ENCODE data around the gene CECR2. TPM values are rescaled to one million over a fixed set of nuclear protein-coding genes. Genes with fewer than 3 reads are reported as not detected.

The CECR2 gene
- total RNA-seq, 1 donor from 2014 or later, result 40.5 TPM

GRCh38 chr22:17387356-17387755 is 18.1 kb downstream of the CECR2 start:
- Mint-ChIP-seq H3K9me3 (ENCODE audit: low read depth) (peaks cover 3% of the 10 kb centered on the region), H3K27ac (peak overlapping the region; percentile 69), H3K4me3 (ENCODE audit: low read depth) (no peak overlapping the region), H3K27me3 (no peaks in the 10 kb centered on the region), H3K36me3 (ENCODE audit: insufficient read depth) (peaks cover 18% of the 10 kb centered on the region), H3K4me1 (ENCODE audit: low read depth) (peaks cover 12% of the 10 kb centered on the region)
- no peak for DNase-seq (ENCODE audit: low spot score, unreplicated experiment)
- TF ChIP-seq, protein P1, sequence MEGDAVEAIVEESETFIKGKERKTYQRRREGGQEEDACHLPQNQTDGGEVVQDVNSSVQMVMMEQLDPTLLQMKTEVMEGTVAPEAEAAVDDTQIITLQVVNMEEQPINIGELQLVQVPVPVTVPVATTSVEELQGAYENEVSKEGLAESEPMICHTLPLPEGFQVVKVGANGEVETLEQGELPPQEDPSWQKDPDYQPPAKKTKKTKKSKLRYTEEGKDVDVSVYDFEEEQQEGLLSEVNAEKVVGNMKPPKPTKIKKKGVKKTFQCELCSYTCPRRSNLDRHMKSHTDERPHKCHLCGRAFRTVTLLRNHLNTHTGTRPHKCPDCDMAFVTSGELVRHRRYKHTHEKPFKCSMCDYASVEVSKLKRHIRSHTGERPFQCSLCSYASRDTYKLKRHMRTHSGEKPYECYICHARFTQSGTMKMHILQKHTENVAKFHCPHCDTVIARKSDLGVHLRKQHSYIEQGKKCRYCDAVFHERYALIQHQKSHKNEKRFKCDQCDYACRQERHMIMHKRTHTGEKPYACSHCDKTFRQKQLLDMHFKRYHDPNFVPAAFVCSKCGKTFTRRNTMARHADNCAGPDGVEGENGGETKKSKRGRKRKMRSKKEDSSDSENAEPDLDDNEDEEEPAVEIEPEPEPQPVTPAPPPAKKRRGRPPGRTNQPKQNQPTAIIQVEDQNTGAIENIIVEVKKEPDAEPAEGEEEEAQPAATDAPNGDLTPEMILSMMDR (IDR thresholded peaks at IDR 0.05; ENCODE audit: unreplicated experiment), result no peak

GRCh38 chr22:17388235-17388634 is 19.0 kb downstream of the CECR2 start:
- Mint-ChIP-seq H3K4me3 (ENCODE audit: low read depth) (no peak overlapping the region), H3K9me3 (ENCODE audit: low read depth) (peaks cover 3% of the 10 kb centered on the region), H3K4me1 (ENCODE audit: low read depth) (peaks cover 12% of the 10 kb centered on the region), H3K27ac (no peak overlapping the region), H3K27me3 (no peaks in the 10 kb centered on the region), H3K36me3 (ENCODE audit: insufficient read depth) (peaks cover 18% of the 10 kb centered on the region)
- no peak for DNase-seq (ENCODE audit: low spot score, unreplicated experiment)
- TF ChIP-seq, protein P1 (IDR thresholded peaks at IDR 0.05; ENCODE audit: unreplicated experiment), result no peak

- no peaks in the 10 kb centered on the region for H3K9me3 Mint-ChIP-seq (ENCODE audit: low read depth)
- no peaks in the 10 kb centered on the region for H3K27me3 Mint-ChIP-seq
- no peak for DNase-seq (ENCODE audit: low spot score, unreplicated experiment)
- peaks cover 10% of the 10 kb centered on the region for H3K36me3 Mint-ChIP-seq (ENCODE audit: insufficient read depth)
- TF ChIP-seq, protein P1 (IDR thresholded peaks at IDR 0.05; ENCODE audit: unreplicated experiment), result no peak
- H3K4me3 Mint-ChIP-seq (ENCODE audit: low read depth), result no peak overlapping the region
- H3K27ac Mint-ChIP-seq, result no peak overlapping the region
- peaks cover 11% of the 10 kb centered on the region for H3K4me1 Mint-ChIP-seq (ENCODE audit: low read depth)
Observed at GRCh38 chr22:17390087-17390486, 20.8 kb downstream of the CECR2 start.

- Mint-ChIP-seq H3K36me3 (ENCODE audit: insufficient read depth) (no peaks in the 10 kb centered on the region), H3K27me3 (no peaks in the 10 kb centered on the region), H3K27ac (no peak overlapping the region), H3K4me1 (ENCODE audit: low read depth) (peaks cover 15% of the 10 kb centered on the region), H3K9me3 (ENCODE audit: low read depth) (no peaks in the 10 kb centered on the region), H3K4me3 (ENCODE audit: low read depth) (no peak overlapping the region)
- TF ChIP-seq, protein P1 (IDR thresholded peaks at IDR 0.05; ENCODE audit: unreplicated experiment), result no peak
- DNase-seq (ENCODE audit: low spot score, unreplicated experiment), result no peak
Observed at GRCh38 chr22:17396516-17396915, 27.3 kb downstream of the CECR2 start.

DNA sequence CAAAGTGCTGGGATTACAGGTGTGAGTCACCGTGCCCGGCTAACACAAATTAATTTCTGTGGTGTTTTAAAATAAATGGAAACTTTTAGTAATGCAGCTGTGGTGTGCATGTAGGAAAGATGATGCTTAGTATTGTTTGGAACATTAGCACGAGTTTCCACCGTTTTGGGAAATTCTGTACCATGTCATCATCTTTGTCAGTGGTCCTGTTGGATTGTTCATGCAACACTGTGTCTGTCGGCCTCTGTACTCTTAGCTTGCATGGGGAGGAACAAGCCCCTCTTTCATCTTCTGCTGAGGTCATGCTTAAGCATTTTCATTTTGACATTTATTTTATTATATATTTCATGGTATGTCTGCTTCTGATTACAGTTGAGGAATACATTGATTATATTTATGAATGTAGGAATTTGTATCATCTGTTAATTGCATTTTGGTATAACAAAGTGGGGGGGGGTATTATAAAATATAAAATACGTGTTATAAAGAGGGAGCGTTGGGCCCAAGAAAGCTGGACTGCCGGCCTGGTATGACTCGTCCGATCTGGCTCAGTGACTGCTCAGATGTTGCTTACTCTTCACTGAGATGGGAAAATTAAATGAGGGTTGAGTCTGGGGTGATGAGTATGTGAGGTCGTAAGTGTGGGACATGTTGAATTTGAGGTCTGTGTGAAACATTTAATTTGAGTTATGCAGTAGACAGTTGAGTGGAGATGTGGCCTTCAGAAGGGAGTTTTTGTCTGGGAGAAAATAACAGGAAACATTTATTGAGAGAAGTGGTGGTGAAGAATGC is 28.7 kb downstream of the CECR2 start:
- H3K27ac Mint-ChIP-seq, result no peak overlapping the region
- TF ChIP-seq, protein P1 (IDR thresholded peaks at IDR 0.05; ENCODE audit: unreplicated experiment), result no peak
- no peaks in the 10 kb centered on the region for H3K27me3 Mint-ChIP-seq
- no peak for DNase-seq (ENCODE audit: low spot score, unreplicated experiment)
- peaks cover 16% of the 10 kb centered on the region for H3K4me1 Mint-ChIP-seq (ENCODE audit: low read depth)
- no peaks in the 10 kb centered on the region for H3K9me3 Mint-ChIP-seq (ENCODE audit: low read depth)
- H3K4me3 Mint-ChIP-seq (ENCODE audit: low read depth), result no peak overlapping the region
- H3K36me3 Mint-ChIP-seq (ENCODE audit: insufficient read depth), result no peaks in the 10 kb centered on the region

All from progenitor cell of endocrine pancreas (in vitro differentiated cells).